Measurements from ENCODE around the gene ZDHHC14.

ZDHHC14 gene

GRCh38 chr6:157607317-157608109 is 226.5 kb downstream of the ZDHHC14 start:
- TF ChIP-seq CTCF (IDR thresholded peaks at IDR 0.05; ENCODE audit: insufficient read depth, low read depth, low read length, missing control alignments): no peak

GRCh38 chr6:157608221-157609075 is 227.5 kb downstream of the ZDHHC14 start:
- H3K4me3 ChIP-seq (ENCODE audit: low read depth, low read length): no peak overlapping the region
- DNase-seq (ENCODE audit: low read depth): no peak
- no peak for TF ChIP-seq CTCF (IDR thresholded peaks at IDR 0.05; ENCODE audit: insufficient read depth, low read depth, low read length, missing control alignments)

More at GRCh38 chr6:157607317-157608109, 226.5 kb downstream of the ZDHHC14 start:
- no peak overlapping the region for H3K4me3 ChIP-seq (ENCODE audit: low read depth, low read length)
- peak; percentile 40 for DNase-seq (ENCODE audit: low read depth)

GRCh38 chr6:157609117-157609516 is 228.1 kb downstream of the ZDHHC14 start:
- TF ChIP-seq CTCF (IDR thresholded peaks at IDR 0.05; ENCODE audit: insufficient read depth, low read depth, low read length, missing control alignments): no peak
- DNase-seq (ENCODE audit: low read depth): no peak
- no peak overlapping the region for H3K4me3 ChIP-seq (ENCODE audit: low read depth, low read length)

GRCh38 chr6:157609556-157609955 is 228.6 kb downstream of the ZDHHC14 start:
- H3K4me3 ChIP-seq (ENCODE audit: low read depth, low read length): no peak overlapping the region
- TF ChIP-seq CTCF (IDR thresholded peaks at IDR 0.05; ENCODE audit: insufficient read depth, low read depth, low read length, missing control alignments): no peak

GRCh38 chr6:157610451-157610999 is 229.5 kb downstream of the ZDHHC14 start:
- no peak overlapping the region for H3K4me3 ChIP-seq (ENCODE audit: low read depth, low read length)
- no peak for DNase-seq (ENCODE audit: low read depth)
- TF ChIP-seq CTCF (IDR thresholded peaks at IDR 0.05; ENCODE audit: insufficient read depth, low read depth, low read length, missing control alignments): no peak

More at GRCh38 chr6:157609556-157609955, 228.6 kb downstream of the ZDHHC14 start:
- no peak for DNase-seq (ENCODE audit: low read depth)

- no peak for TF ChIP-seq CTCF (IDR thresholded peaks at IDR 0.05; ENCODE audit: insufficient read depth, low read depth, low read length, missing control alignments)
- DNase-seq (ENCODE audit: low read depth): no peak
- H3K4me3 ChIP-seq (ENCODE audit: low read depth, low read length): no peak overlapping the region
These were observed 230.4 kb downstream of the ZDHHC14 start for GRCh38 chr6:157611406-157611805.

Measured in GM12865 (cell line).